Measurements from ENCODE around the gene WRAP53. TPM values are rescaled to one million over a fixed set of nuclear protein-coding genes. Genes with fewer than 3 reads are reported as not detected.

The WRAP53 gene
- total RNA-seq, 2 donors from 2014 or later: 21.7 to 30.8 TPM

DNA sequence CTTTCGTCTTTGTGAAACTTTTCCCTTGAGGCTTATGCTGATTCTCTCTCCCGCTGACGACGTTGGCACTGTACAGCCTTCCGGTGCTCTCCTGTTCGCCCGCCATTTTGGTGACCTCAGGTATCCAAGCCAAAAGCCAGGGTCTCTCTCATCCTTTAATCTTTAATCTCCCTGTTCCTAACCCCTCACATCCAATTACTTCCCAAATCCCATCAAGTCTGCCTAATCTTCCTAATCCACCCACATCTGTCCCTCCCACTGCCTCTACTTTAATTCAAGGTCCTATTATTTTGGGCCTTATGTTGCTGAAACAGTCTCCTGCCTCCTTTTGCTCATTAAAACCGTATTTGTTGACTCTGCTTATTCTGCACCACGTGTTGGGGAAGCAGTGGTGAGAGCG, 7.3 kb downstream of the WRAP53 start:
- Histone ChIP-seq H3K36me3 (ENCODE audit: control insufficient read depth, insufficient read depth, low read length) (peaks cover 8% of the 10 kb centered on the region), H3K4me1 (ENCODE audit: control insufficient read depth, insufficient read depth, low read length) (no peaks in the 10 kb centered on the region), H3K27ac (ENCODE audit: low read depth, low read length) (no peak overlapping the region), H3K9ac (ENCODE audit: extremely low read depth, low read length, poor library complexity, severe bottlenecking) (no peak overlapping the region), H3K27me3 (ENCODE audit: control insufficient read depth, insufficient read depth, low read length, poor library complexity, severe bottlenecking) (no peaks in the 10 kb centered on the region), H3K9me3 (ENCODE audit: control insufficient read depth, low read length) (no peaks in the 10 kb centered on the region), H3K4me3 (ENCODE audit: low read length) (no peak overlapping the region)
- H3K4me3 Mint-ChIP-seq: no peak overlapping the region
- peaks cover 46% of the 10 kb centered on the region for H3K36me3 Mint-ChIP-seq (ENCODE audit: low read depth)
- no peaks in the 10 kb centered on the region for H3K27me3 Mint-ChIP-seq (ENCODE audit: insufficient read depth)
- H3K9me3 Mint-ChIP-seq: no peaks in the 10 kb centered on the region
- H3K4me1 Mint-ChIP-seq: no peaks in the 10 kb centered on the region
- 95 to 98% methylated on average over 10 of the region's 10 CpGs for WGBS, 2 experiments (ENCODE audit: insufficient coverage in 1 of 2, insufficient read length in 1 of 2)
- DNase-seq: no peak
- TF ChIP-seq, protein P1, sequence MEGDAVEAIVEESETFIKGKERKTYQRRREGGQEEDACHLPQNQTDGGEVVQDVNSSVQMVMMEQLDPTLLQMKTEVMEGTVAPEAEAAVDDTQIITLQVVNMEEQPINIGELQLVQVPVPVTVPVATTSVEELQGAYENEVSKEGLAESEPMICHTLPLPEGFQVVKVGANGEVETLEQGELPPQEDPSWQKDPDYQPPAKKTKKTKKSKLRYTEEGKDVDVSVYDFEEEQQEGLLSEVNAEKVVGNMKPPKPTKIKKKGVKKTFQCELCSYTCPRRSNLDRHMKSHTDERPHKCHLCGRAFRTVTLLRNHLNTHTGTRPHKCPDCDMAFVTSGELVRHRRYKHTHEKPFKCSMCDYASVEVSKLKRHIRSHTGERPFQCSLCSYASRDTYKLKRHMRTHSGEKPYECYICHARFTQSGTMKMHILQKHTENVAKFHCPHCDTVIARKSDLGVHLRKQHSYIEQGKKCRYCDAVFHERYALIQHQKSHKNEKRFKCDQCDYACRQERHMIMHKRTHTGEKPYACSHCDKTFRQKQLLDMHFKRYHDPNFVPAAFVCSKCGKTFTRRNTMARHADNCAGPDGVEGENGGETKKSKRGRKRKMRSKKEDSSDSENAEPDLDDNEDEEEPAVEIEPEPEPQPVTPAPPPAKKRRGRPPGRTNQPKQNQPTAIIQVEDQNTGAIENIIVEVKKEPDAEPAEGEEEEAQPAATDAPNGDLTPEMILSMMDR (conservative IDR thresholded peaks at IDR 0.05): no peak
- H3K27ac Mint-ChIP-seq: peak overlapping the region; percentile 31

DNA sequence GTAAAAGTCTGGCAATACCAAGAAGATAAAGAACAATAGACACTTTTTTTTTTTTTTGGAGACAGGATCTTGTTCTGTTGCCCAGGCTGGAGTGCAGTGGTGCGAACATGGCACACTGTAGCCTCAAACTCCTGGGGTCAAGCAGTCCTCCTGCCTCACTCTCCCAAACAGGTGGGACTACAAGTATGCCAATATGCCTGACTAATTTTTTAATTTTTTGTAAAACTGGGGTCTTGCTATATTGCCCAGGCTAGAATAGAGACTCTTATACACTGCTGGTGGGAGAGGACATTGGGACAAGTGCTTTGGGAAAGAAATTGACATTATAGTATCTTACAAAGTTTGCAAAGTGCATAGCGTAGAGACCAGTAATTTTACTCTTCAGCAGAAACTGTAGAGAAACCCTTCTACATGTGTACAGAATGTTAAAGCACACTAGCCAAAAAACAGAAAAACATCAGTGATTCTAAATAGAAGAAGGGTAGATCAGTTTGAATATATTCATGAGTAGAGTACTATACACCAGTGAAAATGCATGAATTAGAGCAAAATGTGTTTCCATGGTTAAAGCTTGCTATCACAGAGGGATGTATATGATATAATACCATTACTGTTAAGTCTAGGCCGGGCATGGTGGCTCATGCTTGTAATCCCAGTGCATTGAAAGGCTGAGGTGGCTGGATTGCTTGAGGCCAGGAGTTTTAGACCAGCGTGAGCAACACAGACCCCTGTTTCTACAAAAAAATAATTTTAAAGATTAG, 9.7 kb downstream of the WRAP53 start:
- Mint-ChIP-seq H3K9me3 (no peaks in the 10 kb centered on the region), H3K27ac (no peak overlapping the region), H3K4me3 (no peak overlapping the region), H3K27me3 (ENCODE audit: insufficient read depth) (no peaks in the 10 kb centered on the region), H3K36me3 (ENCODE audit: low read depth) (peaks cover 44% of the 10 kb centered on the region), H3K4me1 (no peaks in the 10 kb centered on the region)
- Histone ChIP-seq H3K27me3 (ENCODE audit: control insufficient read depth, insufficient read depth, low read length, poor library complexity, severe bottlenecking) (no peaks in the 10 kb centered on the region), H3K4me1 (ENCODE audit: control insufficient read depth, insufficient read depth, low read length) (no peaks in the 10 kb centered on the region), H3K9me3 (ENCODE audit: control insufficient read depth, low read length) (no peaks in the 10 kb centered on the region), H3K36me3 (ENCODE audit: control insufficient read depth, insufficient read depth, low read length) (peaks cover 11% of the 10 kb centered on the region), H3K9ac (ENCODE audit: extremely low read depth, low read length, poor library complexity, severe bottlenecking) (no peak overlapping the region), H3K27ac (ENCODE audit: low read depth, low read length) (no peak overlapping the region), H3K4me3 (ENCODE audit: low read length) (no peak overlapping the region)
- no peak for DNase-seq
- 96% methylated on average over 2 to 4 of the region's 4 CpGs for WGBS, 2 experiments (ENCODE audit: insufficient coverage in 1 of 2, insufficient read length in 1 of 2)
- TF ChIP-seq, protein P1 (conservative IDR thresholded peaks at IDR 0.05): no peak

DNA sequence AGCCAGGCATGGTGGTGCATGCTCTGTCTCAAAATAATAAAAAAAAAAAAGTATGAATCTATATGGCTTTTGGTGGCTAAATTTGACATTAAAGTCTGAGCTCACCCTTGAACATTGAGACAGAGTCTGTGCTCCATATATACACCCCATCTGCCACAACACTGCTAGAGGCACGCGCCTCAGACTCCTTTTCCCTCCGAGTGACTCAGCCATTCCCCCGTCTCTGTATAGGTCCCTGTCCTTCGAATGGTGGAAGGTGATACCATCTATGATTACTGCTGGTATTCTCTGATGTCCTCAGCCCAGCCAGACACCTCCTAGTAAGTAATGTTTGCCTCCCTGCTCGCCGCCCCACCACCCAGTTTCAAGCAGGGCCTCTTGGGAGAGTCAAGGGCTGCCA, 12.2 kb downstream of the WRAP53 start:
- Histone ChIP-seq H3K27me3 (ENCODE audit: control insufficient read depth, insufficient read depth, low read length, poor library complexity, severe bottlenecking) (no peaks in the 10 kb centered on the region), H3K9ac (ENCODE audit: extremely low read depth, low read length, poor library complexity, severe bottlenecking) (no peak overlapping the region), H3K4me3 (ENCODE audit: low read length) (no peak overlapping the region), H3K9me3 (ENCODE audit: control insufficient read depth, low read length) (no peaks in the 10 kb centered on the region), H3K27ac (ENCODE audit: low read depth, low read length) (no peak overlapping the region), H3K4me1 (ENCODE audit: control insufficient read depth, insufficient read depth, low read length) (no peaks in the 10 kb centered on the region), H3K36me3 (ENCODE audit: control insufficient read depth, insufficient read depth, low read length) (peaks cover 11% of the 10 kb centered on the region)
- DNase-seq: no peak
- TF ChIP-seq, protein P1 (conservative IDR thresholded peaks at IDR 0.05): no peak
- H3K4me3 Mint-ChIP-seq: no peak overlapping the region
- no peak overlapping the region for H3K27ac Mint-ChIP-seq
- H3K4me1 Mint-ChIP-seq: peaks cover 11% of the 10 kb centered on the region
- 93 to 94% methylated on average over 4 to 7 of the region's 7 CpGs for WGBS, 2 experiments (ENCODE audit: insufficient coverage in 1 of 2, insufficient read length in 1 of 2)
- H3K36me3 Mint-ChIP-seq (ENCODE audit: low read depth): peaks cover 28% of the 10 kb centered on the region
- no peaks in the 10 kb centered on the region for H3K9me3 Mint-ChIP-seq
- H3K27me3 Mint-ChIP-seq (ENCODE audit: insufficient read depth): peaks cover 9% of the 10 kb centered on the region
